IMR-90 (cell line): Measurements from ENCODE around the gene FAU. TPM values are rescaled to one million over a fixed set of nuclear protein-coding genes. Genes with fewer than 3 reads are reported as not detected.

Source experiments
- ATAC-seq: fragments of 200-7000 bp; cut with Tn5 transposase; 2 replicates; pipeline ENCODE4 v1.9.1; 2020; ENCODE audit warnings: low read depth, mild to moderate bottlenecking, moderate library complexity
- BruUV-seq: library from RNA; stranded (reverse); fragments of 400-500 nt; replicated peaks from 2 replicates; lab custom pipeline; 2021; lab: Mats Ljungman, UMichigan
- CTCF ChIA-PET: fragments of 300-600 bp; formaldehyde crosslinking; extraction: SDS; loops from one replicate; lab custom pipeline; 2021; ENCODE audit warnings: antibody characterized with exemption; lab: Yijun Ruan, JAX
- POLR2A ChIA-PET: fragments of 300-600 bp; sonication (Branson Sonifier 250); formaldehyde crosslinking; loops from one replicate; lab custom pipeline; 2022; ENCODE audit warnings: antibody characterized with exemption; ENCODE audit not compliant: unreplicated experiment; lab: Charles Lee
- DNase-seq: peaks from one replicate; pipeline ENCODE4 v3.0.0; 2013
- H2AFZ ChIP-seq: replicated peaks from 2 replicates; pipeline ENCODE3; 2013; ENCODE audit warnings: low read length, mild to moderate bottlenecking; ENCODE audit not compliant: poor library complexity
- H2AK5ac ChIP-seq: 2 replicates; pipeline ENCODE4 v1.6.1; 2013; ENCODE audit warnings: low read depth, low read length, inconsistent platforms
- H2AK9ac ChIP-seq: replicated peaks from 2 replicates; pipeline ENCODE3; 2013; ENCODE audit warnings: mild to moderate bottlenecking, low read depth, low read length, moderate library complexity; ENCODE audit not compliant: poor library complexity
- H2BK120ac ChIP-seq: 2 replicates; pipeline ENCODE4 v1.6.1; 2013; ENCODE audit warnings: low read depth, low read length, inconsistent platforms
- H2BK15ac ChIP-seq: 3 replicates; pipeline ENCODE4 v1.6.1; 2013; ENCODE audit warnings: low read depth, low read length, inconsistent platforms
- H2BK20ac ChIP-seq: 2 replicates; pipeline ENCODE4 v1.6.1; 2013; ENCODE audit warnings: low read depth, mild to moderate bottlenecking, inconsistent platforms, low read length, moderate library complexity
- H2BK5ac ChIP-seq: 2 replicates; pipeline ENCODE4 v1.6.1; 2013; ENCODE audit warnings: mild to moderate bottlenecking, low read depth, low read length, inconsistent platforms; ENCODE audit not compliant: poor library complexity, severe bottlenecking
- H3K14ac ChIP-seq: replicated peaks from 2 replicates; pipeline ENCODE4 v1.6.1; 2013; ENCODE audit warnings: low read depth, low read length, inconsistent platforms
- H3K18ac ChIP-seq: 2 replicates; pipeline ENCODE4 v1.6.1; 2013; ENCODE audit warnings: low read depth, low read length, control low read depth
- H3K23ac ChIP-seq: 2 replicates; pipeline ENCODE4 v1.6.1; 2013; ENCODE audit warnings: low read depth, low read length, inconsistent platforms
- H3K27ac ChIP-seq: 2 replicates; pipeline ENCODE4 v1.5.1; 2013; ENCODE audit warnings: mild to moderate bottlenecking, control low read depth, low read length; ENCODE audit not compliant: insufficient read depth
- H3K27me3 ChIP-seq: 2 replicates; pipeline ENCODE4 v1.6.1; 2013; ENCODE audit warnings: low read length; ENCODE audit not compliant: control insufficient read depth, insufficient read depth
- H3K36me3 ChIP-seq: 2 replicates; pipeline ENCODE4 v1.6.1; 2013; ENCODE audit warnings: low read length, mixed read lengths; ENCODE audit not compliant: control insufficient read depth, insufficient read depth
- H3K4ac ChIP-seq: 2 replicates; pipeline ENCODE4 v1.6.1; 2013; ENCODE audit warnings: low read depth, low read length, inconsistent platforms
- H3K4me1 ChIP-seq: 2 replicates; pipeline ENCODE4 v1.6.1; 2013; ENCODE audit warnings: low read length, mixed read lengths; ENCODE audit not compliant: control insufficient read depth, insufficient read depth
- H3K4me2 ChIP-seq: 2 replicates; pipeline ENCODE4 v1.6.1; 2013; ENCODE audit warnings: low read depth, mild to moderate bottlenecking, control low read depth, low read length, moderate library complexity
- H3K4me3 ChIP-seq: 2 replicates; pipeline ENCODE4 v1.5.1; 2013; ENCODE audit warnings: low read depth, mild to moderate bottlenecking, control low read depth, low read length, moderate library complexity; ENCODE audit not compliant: insufficient read depth
- H3K56ac ChIP-seq: 2 replicates; pipeline ENCODE4 v1.6.1; 2013; ENCODE audit warnings: low read length, inconsistent platforms; ENCODE audit not compliant: insufficient read depth; ENCODE audit errors: extremely low read depth
- H3K79me1 ChIP-seq, 2 experiments: 2 replicates each; pipeline ENCODE4 v1.6.1; 2013; ENCODE audit warnings: low read length in 2 of 2, inconsistent platforms in 1 of 2, low read depth in 1 of 2
- H3K9ac ChIP-seq: 2 replicates; pipeline ENCODE4 v1.6.1; 2013; ENCODE audit warnings: low read depth, low read length, control low read depth
- H3K9me1 ChIP-seq: 2 replicates; pipeline ENCODE4 v1.6.1; 2013; ENCODE audit warnings: low read length, inconsistent platforms; ENCODE audit not compliant: insufficient read depth
- H3K9me3 ChIP-seq: 2 replicates; pipeline ENCODE4 v1.6.1; 2013; ENCODE audit warnings: low read length; ENCODE audit not compliant: control insufficient read depth, insufficient read depth
- H4K20me1 ChIP-seq: 2 replicates; pipeline ENCODE4 v1.6.1; 2013; ENCODE audit warnings: low read length, inconsistent platforms; ENCODE audit not compliant: insufficient read depth
- H4K5ac ChIP-seq: 2 replicates; pipeline ENCODE4 v1.6.1; 2013; ENCODE audit warnings: mild to moderate bottlenecking, low read depth, low read length, control low read depth
- H4K8ac ChIP-seq, 2 experiments: 2 replicates each; pipeline ENCODE4 v1.6.1; 2013; ENCODE audit warnings: low read depth in 2 of 2, low read length in 2 of 2, control low read depth in 1 of 2, inconsistent platforms in 1 of 2
- H4K91ac ChIP-seq: 2 replicates; pipeline ENCODE4 v1.6.1; 2013; ENCODE audit warnings: low read depth, low read length, inconsistent platforms; ENCODE audit not compliant: insufficient read depth
- BHLHE40 ChIP-seq: fragments of 150-350 bp; IDR thresholded peaks from 2 replicates; pipeline ENCODE4 v1.6.1; 2016; ENCODE audit warnings: mild to moderate bottlenecking, low read depth, low read length
- CHD1 ChIP-seq: IDR thresholded peaks from 2 replicates; pipeline ENCODE4 v1.6.1; 2012; ENCODE audit warnings: low read depth, low read length, improper control_type of control experiment
- CTCF ChIP-seq: conservative IDR thresholded peaks from 2 replicates; pipeline ENCODE4 v1.5.1; 2012; ENCODE audit warnings: mild to moderate bottlenecking, low read depth, low read length, improper control_type of control experiment
- ELK1 ChIP-seq: fragments of 150-350 bp; IDR thresholded peaks from 2 replicates; pipeline ENCODE4 v1.6.1; 2016; ENCODE audit warnings: low read depth, mild to moderate bottlenecking, low read length, moderate library complexity, borderline replicate concordance
- FOS ChIP-seq: fragments of 150-350 bp; IDR thresholded peaks from 2 replicates; pipeline ENCODE4 v1.6.1; 2016; ENCODE audit warnings: low read depth, low read length
- MAFK ChIP-seq: IDR thresholded peaks from 2 replicates; pipeline ENCODE4 v1.6.1; 2012; ENCODE audit warnings: low read depth, low read length, improper control_type of control experiment
- MAZ ChIP-seq: IDR thresholded peaks from 2 replicates; pipeline ENCODE4 v1.6.1; 2012; ENCODE audit warnings: low read depth, mild to moderate bottlenecking, low read length, improper control_type of control experiment, moderate library complexity, borderline replicate concordance
- NFE2L2 ChIP-seq: fragments of 150-350 bp; IDR thresholded peaks from 2 replicates; pipeline ENCODE4 v1.6.1; 2016; ENCODE audit warnings: low read depth, mild to moderate bottlenecking, low read length
- RAD21 ChIP-seq: IDR thresholded peaks from 2 replicates; pipeline ENCODE4 v1.6.1; 2012; ENCODE audit warnings: low read length, improper control_type of control experiment
- RCOR1 ChIP-seq: IDR thresholded peaks from 2 replicates; pipeline ENCODE4 v1.6.1; 2012; ENCODE audit warnings: mild to moderate bottlenecking, low read length, improper control_type of control experiment; ENCODE audit not compliant: insufficient replicate concordance
- RFX5 ChIP-seq: IDR thresholded peaks from 2 replicates; pipeline ENCODE4 v1.8.0; 2012; ENCODE audit warnings: low read depth, mild to moderate bottlenecking, low read length, moderate library complexity
- SMC3 ChIP-seq: fragments of 150-350 bp; IDR thresholded peaks from 2 replicates; pipeline ENCODE4 v1.6.1; 2016; ENCODE audit warnings: low read depth, mild to moderate bottlenecking, antibody characterized with exemption, low read length, moderate library complexity
- USF2 ChIP-seq: fragments of 150-350 bp; IDR thresholded peaks from 2 replicates; pipeline ENCODE4 v1.6.1; 2017; ENCODE audit warnings: mild to moderate bottlenecking, antibody characterized with exemption, low read length, low read depth
- WGBS, 2 experiments: methylation state at CpG; one replicate each; pipeline versions ENCODE4 v1.1.5 to v1.1.7; 2013; ENCODE audit warnings: missing lambda C conversion rate in 2 of 2; ENCODE audit not compliant: insufficient read length in 1 of 2; ENCODE audit errors: extremely low coverage in 2 of 2; 5-methylcytosine and 5-hydroxymethylcytosine counted together
- dilution Hi-C: fragments of 300-500 bp; cut with HindIII; formaldehyde crosslinking; loops from one replicate; pipeline ENCODE4 v1.14.3; 2018; ENCODE audit warnings: low sequenced_read_pairs; ENCODE audit not compliant: unreplicated experiment
- in situ Hi-C: fragments of 300-500 bp; cut with MboI; formaldehyde crosslinking; loops from 3 replicates; pipeline ENCODE4 v1.14.3; 2019; ENCODE audit warnings: low sequenced_read_pairs, inconsistent platforms, mixed read lengths
- intact Hi-C: fragments of 100-400 bp; cut with micrococcal nuclease; formaldehyde crosslinking; loops from 2 replicates; pipeline ENCODE4 v1.10.0; 2022
- polyA plus RNA-seq, 3 experiments: library from polyadenylated mRNA; depleted of rRNA; stranded (reverse); fragments of >200 nt; gene quantifications; 2 replicates each; pipeline ENCODE4 v1.2.3, GENCODE V29; 2012; ENCODE audit warnings: low replicate concordance in 1 of 3
- total RNA-seq: library from RNA; depleted of rRNA; stranded (reverse); fragments of >200 nt; gene quantifications from 2 replicates; pipeline ENCODE4 v1.2.3, GENCODE V29; 2012

The FAU gene
- total and polyA plus RNA-seq, 2 of the 4 experiments (the other 2 are of a cell fraction): 189 to 652 TPM

- H3K4ac ChIP-seq: no peak overlapping the region
- DNase-seq (no peak), ATAC-seq (no peak)
- intact Hi-C loops (no loop called here), in situ Hi-C loops (no loop called here), dilution Hi-C loops (no loop called here)
- ChIA-PET POLR2A (no interaction called here), CTCF (no interaction called here)
- H2BK15ac ChIP-seq: no peak overlapping the region
- no peak overlapping the region for H3K27ac ChIP-seq
- H3K56ac ChIP-seq: no peak overlapping the region
- no peak overlapping the region for H2BK5ac ChIP-seq
- H2AFZ ChIP-seq: no peak overlapping the region
- no peak overlapping the region for H2BK20ac ChIP-seq
- no peak overlapping the region for H4K5ac ChIP-seq
- WGBS, 2 experiments: 92% methylated on average over 5 of the region's 11 CpGs; no CpG with 5 or more reads in 1 of the 2 experiments
- no peak overlapping the region for H4K91ac ChIP-seq
- peaks cover 25 to 35% of the 10 kb centered on the region in 2 experiments for H3K79me1 ChIP-seq
- H3K9me1 ChIP-seq: no peaks in the 10 kb centered on the region
- H3K14ac ChIP-seq: no peak overlapping the region
- no peaks in the 10 kb centered on the region for H3K9me3 ChIP-seq
- H3K27me3 ChIP-seq: no peaks in the 10 kb centered on the region
- no peak overlapping the region for H2BK120ac ChIP-seq
- TF ChIP-seq CTCF (no peak), BHLHE40 (no peak), CHD1 (no peak), FOS (no peak), USF2 (no peak), MAFK (no peak), NFE2L2 (no peak), MAZ (no peak), SMC3 (no peak), ELK1 (no peak), RAD21 (no peak), RFX5 (no peak), RCOR1 (no peak)
- no peak overlapping the region for H2AK5ac ChIP-seq
- H3K4me3 ChIP-seq: no peak overlapping the region
- peaks cover 35% of the 10 kb centered on the region for H3K36me3 ChIP-seq
- BruUV-seq: no TSS peak
- H3K9ac ChIP-seq: no peak overlapping the region
- H3K23ac ChIP-seq: no peak overlapping the region
- H3K18ac ChIP-seq: no peak overlapping the region
- H2AK9ac ChIP-seq: peak overlapping the region; percentile 10
- no peaks in the 10 kb centered on the region; the same call in 1 of the 2 replicates for H4K20me1 ChIP-seq
- no peak overlapping the region for H3K4me2 ChIP-seq
- H3K4me1 ChIP-seq: peaks cover 4% of the 10 kb centered on the region; the same call in 1 of the 2 replicates
- H4K8ac ChIP-seq: no peak overlapping the region
These were observed 34.7 kb downstream of the FAU start for GRCh38 chr11:65087216-65087615.
